NCI-H446 (cell line): ENCODE results near the gene TUBB4B.
A peak's percentile ranks its signal among the peaks of the same experiment; 100 is the strongest.

ENCODE experiments used
- DNase-seq, 2 experiments: peaks; one replicate each; lab custom pipeline; 2025; lab: John Stamatoyannopoulos, UW

The TUBB4B gene

DNA sequence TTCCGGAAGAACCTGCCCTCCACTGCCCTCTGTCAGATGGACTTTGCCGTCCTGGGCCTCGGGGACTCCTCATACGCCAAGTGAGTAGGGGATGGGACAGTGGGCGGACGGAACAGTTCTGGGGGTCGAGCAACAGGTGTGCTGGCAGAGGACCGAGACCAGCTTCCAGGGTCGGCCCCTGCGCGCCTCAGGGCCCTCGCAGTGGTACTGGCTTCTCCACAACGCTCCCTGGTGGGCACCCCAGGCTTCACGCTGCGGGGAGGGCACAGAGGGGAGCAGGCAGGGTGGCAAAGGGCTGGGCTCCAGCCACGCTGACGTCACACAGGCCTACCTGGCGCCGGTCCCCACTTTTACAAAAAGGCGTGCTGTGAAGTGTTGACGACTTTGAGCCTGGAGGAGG is 28.6 kb upstream of the TUBB4B start:
- no peak for DNase-seq

DNA sequence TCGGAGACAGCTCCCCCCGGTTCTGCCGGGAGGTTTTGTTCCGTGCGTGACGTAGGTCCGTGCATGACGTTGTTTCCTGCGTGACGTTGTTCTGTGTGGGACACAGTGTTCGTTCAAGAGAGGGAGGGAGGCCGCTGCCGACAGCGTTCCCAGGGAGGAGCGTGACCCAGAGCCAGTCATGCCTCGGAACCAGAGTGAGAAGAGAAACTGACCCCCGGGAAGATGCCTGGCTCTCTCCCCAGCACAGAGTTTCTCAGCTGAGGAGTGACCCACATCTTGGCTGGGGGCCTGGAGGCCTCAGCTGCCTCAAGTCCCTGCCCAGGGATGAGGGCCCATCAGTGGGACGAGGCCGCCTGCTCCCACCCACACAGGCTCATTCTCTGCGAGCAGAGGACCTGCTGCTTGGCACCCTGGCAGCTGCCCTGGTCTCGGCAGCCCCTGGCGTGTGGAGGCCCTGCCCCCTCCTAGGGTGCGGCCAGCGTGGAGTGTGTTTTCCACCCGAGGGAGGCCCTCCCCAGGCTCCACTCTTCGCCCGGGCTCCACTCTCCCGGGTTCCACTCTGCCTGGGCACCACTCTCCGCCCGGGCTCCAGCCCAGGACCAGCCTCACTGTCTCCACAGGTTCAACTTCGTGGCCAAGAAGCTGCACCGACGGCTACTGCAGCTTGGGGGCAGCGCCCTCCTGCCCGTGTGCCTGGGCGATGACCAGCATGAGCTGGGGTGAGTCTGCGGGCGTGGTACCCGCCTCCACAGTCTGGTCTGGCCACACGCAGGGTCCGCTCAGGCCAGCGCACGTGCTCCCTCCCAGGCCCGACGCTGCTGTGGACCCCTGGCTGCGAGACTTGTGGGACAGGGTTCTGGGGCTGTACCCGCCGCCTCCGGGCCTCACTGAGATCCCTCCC is 27.7 kb upstream of the TUBB4B start:
- DNase-seq: no peak

DNA sequence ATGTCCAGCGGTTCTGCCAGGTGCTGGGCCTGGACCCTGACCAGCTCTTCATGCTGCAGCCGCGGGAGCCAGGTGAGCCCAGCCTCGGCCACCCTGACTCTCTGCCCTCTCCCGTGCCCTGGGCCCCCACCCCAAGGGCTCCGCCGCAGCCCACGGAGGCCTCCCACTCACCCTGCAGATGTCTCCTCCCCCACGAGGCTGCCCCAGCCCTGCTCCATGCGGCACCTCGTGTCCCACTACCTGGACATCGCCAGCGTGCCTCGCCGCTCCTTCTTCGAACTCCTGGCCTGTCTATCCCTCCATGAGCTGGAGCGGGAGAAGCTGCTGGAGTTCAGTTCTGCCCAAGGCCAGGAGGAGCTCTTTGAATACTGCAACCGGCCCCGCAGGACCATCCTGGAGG is 26.5 kb upstream of the TUBB4B start:
- DNase-seq: no peak

DNA sequence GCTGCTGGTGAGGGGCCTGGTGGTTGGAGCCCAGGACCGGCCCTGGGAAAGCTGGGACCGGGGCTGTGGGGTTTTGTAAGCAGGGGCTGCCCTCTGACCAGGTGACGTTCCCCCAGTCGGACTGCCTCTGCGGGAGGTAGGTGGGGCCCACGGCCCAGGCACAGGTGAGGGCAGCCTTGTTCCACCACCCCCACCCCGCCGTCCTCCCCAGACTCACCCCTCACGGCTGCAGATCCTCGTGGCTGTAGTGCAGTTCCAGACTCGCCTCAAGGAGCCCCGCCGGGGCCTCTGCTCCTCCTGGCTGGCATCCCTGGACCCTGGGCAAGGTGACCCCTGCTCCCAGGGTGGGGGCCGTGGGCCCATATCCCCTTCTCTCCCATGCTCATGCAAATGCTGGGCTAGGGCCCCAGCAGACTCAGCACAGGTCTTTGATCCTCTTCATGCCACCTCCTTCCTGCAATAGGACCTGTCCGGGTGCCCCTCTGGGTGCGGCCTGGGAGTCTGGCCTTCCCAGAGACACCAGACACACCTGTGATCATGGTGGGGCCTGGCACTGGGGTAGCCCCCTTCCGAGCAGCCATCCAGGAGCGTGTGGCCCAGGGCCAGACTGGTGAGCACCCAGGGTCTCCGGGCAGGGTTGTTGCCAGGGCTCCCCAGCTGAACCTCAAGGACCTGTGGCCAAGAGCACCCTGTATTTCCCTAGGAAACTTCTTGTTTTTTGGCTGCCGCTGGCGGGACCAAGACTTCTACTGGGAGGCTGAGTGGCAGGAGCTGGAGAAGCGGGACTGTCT is 25.7 kb upstream of the TUBB4B start:
- no peak for DNase-seq

DNA sequence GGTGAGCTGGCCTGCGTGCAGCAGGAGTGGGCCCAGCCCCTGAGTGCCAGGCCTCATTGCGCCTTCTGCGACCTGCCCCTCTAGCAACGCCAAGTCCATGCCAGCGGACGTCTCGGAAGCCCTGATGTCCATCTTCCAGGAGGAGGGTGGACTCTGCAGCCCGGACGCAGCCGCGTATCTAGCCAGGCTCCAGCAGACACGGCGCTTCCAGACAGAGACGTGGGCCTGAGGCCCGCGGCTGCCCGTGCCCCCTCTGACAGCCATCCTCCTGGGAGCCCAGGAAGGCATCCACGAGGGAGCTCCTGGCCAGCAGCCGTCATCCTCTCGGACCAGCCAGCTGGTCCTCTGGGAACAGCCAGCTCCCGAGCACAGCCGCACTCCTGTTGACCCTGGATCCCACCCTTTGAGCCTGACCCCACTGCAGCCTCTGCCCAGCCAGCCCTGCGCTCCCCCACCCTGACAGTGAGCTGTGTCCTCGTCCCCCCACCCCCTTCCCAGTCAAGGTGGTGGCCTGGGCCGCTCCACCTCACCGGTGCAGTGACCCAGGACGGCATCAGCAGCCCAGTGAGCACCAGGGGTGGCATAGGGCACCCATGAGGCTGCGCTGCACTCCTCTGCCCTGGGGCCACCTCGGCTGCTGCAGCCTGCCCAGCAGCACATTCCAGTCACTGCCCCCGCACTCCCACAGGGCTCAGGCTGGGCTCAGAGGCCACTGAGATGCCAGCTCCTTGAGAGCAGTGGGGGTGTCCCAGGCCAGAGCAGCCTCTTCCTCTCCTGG is 24.7 kb upstream of the TUBB4B start:
- DNase-seq: no peak

DNA sequence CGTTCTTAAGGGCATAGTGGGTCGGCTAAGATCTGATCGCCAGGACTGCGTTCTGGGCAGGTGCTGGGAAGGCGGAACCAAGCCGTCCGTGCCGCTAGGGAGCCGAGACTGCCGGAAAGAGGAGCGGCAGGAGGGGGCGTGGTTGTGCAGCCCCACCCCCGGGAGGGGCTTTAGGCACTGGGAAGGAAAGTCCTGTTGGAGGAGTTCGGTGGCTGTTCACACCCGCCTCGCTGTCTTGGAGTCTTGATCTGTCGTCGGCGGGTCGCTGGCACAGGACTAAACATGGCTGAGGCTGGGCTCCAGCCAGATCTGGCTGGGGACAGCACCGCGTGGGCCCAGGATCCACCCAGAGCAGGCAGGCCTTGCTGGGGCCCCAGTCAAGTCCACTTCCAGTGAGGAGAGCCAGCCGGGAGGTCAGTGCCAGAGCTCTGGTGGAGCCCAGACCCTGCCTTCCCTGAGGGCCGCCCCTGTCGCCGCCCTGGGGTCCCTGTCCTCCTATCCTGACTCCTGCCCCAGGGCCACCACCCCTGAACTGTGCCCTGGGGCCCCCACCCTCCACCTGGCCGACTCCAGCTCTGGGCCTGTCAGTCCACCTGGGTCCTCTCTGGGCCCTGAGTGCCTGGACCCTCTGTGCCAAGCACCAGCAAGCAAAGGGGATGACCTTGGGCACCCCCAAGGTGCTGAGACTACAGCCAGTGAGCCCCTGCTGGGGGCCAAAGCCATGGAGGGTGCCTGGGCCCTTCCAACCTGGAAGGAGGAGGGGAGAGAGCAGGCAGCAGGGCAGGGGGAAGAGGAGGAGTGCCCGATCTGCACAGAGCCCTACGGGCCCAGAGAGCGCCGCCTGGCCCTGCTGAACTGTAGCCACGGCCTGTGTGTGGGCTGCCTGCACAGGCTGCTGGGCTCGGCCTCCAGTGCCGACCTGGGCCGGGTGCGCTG is 23.5 kb upstream of the TUBB4B start:
- no peak for DNase-seq

DNA sequence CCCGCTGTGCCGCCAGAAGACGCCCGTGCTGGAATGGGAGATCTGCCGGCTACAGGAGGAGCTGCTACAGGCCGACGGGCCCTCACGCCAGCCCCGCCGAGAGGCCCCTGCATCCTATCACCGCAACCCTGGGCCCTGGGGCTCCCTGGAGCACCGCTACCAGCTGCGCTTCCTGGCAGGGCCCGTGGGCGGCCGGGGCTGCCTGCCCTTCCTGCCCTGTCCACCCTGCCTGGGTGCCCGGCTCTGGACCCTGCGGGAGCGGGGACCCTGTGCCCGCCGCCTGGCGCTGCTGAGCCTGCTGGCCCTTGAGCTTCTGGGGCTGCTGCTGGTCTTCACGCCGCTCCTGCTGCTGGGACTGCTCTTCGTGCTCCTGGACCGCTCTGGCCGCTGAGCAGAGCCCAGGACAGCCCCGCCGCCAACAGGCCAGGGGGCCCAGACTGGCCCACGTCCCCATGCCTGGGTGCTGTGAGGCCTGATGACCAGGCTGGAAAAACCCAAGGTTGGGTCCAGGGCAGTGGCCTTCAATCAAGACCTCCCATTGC is 22.8 kb upstream of the TUBB4B start:
- DNase-seq: no peak

DNA sequence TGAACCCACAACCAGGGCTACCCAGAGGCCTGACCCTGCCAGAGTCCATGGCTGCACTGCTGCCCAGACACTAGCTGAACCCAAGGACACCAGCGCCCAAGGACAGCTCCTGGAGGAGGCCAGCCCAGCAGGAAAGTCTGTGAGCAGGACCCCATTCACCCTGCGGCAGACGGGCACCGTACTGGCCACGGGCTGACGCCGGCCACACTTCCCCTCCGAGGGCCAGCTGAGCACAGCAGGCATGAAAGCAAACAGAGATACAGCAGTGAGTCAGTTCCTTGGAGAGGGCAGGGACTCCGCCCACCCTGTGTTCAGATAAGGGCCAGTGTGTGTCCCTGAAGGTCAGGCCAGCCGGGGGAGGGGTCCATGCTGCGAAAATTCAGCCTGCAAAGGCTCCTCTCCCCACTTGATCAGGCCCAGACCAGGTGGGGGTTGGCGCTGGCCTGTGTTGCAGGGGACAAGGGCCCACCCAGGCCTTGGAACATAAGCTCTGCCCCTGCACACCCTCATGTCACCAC is 22.3 kb upstream of the TUBB4B start:
- DNase-seq: no peak

DNA sequence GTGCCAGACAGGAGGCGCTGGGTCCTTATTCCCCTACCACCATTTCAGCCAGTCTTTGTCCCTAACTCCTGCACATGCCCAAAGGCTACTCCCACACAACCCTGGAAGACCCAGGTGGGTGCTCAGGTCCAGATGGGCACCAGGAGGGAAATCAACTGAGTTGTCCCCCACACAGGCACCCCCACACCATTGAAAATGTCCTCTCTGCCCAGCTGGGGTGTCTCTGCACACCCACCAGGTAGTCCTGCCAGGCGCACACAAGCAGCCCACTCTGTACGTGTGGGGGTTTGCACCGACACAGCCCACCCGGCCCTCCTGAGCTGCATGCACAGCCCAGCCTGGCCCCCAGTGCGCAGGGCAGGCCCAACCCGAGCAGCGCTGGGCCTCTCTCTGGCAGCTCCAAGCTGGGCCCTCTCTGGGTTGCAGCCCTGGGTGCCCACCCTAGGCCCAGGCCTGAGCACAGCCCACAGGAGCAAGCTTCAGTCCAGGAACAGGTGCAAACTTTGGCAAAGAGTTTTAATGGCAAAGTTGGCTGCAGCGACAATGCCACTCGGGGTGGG is 21.2 kb upstream of the TUBB4B start:
- DNase-seq: no peak

DNA sequence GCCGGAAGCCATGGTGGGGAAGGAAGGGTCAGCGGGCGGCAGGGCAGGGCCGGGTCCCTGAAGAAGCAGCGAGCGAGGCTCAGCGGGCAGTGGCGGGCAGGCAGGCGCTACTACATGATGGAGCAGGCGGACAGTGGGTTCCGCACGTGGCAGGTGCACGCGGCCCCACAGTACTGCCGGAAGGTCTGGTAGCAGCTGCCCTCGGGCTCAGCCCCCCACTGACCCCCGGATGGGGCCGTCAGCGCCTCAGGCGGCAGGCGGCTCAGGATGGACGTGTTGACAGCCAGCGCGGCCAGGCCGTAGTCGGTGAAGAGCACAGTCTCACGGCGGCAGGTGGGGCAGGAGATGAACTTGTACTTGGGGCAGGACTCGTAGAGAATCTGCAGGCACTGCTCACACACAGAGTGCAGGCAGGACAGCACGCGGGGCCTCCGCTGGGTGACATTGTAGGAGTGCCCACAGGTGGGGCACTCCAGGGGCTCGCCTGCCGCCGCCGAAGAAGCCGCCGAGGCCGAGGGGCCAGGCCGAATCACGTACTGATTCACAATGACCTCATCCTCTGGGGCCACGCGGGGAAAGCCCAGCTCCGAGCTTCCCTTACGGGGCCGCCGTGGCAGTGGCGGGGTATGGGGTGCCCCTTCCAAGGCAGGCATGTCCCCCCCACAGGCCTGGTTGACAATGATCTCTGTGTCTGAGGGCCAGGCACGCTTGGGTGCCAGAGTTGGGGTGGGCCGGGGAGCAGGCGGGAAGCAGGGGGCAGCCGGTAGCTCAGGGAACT is 20.6 kb upstream of the TUBB4B start:
- DNase-seq: no peak

DNA sequence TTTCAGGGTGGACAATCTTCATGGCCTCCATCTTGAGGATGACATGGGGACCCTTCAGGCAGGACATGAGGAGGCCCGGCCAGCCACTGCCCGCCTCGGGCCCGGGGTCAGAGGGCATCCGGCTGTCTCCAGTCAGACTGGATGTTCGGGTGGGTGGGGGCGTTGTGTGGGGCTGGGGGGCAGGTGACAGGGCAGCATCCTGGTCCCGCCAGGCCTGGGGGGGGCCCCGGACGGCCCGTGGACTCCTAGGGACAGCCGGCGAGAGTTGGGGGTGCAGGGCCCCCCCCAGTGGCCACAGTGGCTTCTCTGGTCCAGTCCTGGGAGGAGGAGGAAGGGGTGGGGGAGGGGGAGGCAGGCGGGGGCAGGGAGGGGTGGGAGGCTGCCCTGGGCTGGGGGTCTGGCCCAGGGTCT is 20.0 kb upstream of the TUBB4B start:
- DNase-seq: no peak

DNA sequence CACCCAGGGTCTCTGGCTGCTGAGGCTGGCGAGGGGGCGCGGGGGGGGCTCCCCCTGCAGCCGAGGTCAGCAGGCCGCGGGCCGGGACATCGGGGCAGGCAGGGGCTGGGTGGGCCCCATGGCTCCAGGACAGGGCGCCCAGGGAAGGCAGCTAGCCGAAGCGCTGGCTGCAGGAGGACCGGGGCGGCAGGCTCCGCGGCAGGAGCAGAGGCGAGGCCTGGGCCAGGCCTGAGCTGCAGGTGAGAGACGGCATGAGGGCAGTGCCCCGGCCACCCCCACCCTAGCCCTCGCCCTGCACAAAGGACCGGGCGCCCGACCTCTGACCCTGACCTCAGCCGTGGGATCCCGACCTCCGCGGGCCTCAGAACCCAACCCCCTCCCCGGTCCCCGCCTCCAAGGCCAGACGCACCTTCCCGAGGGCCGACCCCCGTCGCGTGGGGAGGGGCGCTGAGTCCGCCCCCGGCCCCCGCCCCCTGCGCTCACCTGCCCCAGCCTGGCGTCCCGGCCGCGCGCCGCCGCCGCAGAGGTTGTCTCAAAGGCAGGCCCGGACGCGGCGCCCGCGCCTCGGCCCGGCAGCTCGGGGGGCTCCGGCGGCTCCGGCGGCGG is 19.5 kb upstream of the TUBB4B start:
- DNase-seq: no peak

DNA sequence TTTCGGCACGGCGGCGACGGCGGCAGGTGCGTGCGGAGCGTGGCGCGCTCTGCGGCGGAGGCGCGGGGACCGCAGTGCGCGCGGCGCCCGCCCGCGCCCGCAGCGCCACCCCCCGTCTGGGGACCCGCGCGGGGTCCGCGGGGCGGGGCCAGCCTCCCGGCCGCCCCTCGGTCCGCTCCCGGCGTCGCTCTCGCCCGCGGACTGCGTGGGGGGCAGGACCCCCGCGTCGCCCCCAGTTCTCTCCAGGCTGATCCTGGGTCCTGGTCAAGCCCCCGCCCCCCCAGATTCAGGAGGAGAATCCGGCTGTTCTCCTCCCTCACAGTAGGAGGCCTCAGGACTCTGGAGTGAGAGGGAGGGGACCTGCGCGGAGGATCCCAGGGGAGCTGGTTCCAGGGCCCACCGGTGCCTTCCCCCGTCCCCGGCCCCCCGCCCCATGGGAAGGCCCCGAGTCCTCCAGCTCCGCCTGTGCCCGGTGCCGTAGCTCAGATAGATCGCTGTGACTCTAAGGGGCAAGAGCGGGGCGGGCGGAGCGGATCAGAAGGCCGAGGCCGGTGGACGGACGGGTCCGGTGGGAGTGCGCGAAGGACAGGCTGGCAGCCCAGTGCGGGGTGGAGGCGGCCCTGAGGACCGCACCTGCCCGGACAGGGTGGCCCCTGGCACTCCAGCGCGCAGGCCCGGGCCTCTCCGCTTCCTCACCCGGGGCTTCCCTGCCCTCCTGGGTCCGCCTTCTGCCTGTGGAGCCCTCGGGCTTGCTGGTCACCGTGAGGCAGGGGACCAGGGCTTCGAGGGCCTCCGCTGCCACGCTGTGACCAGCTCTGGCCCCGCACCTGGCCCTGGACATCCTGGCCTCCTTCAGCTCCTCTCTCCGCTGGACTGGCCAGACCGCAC is 18.7 kb upstream of the TUBB4B start, which contains the start of gene RNF208:
TSS of gene RNF208 (minus strand) at position 51 of the 888 bp plus-strand sequence. CDS start 1,028 bp downstream, outside the sequence.
- no peak for DNase-seq

DNA sequence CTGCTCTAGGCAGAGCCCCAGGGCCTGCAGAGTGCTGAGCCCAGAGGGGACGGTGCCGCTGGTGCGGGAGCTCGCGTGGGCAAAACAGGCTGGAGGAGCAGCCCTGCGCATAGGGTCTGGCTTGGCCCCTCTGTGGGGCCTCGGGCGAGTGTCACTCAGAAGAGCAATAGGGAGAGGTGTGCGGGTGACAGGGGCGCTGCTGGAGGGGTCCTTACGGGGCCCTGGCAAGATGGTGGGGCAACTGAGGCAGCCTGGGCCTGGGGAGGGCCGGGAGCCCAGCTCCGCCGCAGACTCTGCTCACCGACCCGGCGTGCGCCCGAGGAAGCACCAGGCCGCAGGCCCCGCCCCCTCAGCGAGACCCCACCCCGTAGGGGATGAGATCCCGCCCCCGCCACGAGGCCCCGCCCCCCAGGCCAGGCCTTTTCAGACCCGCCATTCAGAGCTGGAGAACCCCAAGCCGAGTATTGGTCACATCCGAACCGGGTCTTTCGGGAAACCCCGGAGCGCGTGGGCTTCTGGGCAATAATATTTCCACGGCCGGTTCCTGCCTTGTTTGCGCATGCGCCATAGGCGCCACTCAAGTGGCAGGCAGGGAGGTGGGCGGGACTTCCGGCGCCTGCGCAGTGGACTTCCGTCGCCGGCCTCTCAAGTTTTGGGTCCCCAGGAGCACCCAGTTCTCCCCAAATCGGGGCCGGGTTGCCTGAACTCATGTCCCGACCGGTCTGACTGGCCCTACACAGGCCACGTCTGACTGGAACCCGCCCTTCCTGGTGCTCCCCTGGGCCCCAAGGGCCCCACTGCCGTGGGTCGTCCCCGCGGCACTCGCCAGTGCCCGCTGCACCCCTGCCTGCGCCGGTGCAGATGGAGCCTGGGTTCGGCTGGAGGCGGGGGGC is 17.8 kb upstream of the TUBB4B start:
- peak; percentile 85 to 97 for DNase-seq

DNA sequence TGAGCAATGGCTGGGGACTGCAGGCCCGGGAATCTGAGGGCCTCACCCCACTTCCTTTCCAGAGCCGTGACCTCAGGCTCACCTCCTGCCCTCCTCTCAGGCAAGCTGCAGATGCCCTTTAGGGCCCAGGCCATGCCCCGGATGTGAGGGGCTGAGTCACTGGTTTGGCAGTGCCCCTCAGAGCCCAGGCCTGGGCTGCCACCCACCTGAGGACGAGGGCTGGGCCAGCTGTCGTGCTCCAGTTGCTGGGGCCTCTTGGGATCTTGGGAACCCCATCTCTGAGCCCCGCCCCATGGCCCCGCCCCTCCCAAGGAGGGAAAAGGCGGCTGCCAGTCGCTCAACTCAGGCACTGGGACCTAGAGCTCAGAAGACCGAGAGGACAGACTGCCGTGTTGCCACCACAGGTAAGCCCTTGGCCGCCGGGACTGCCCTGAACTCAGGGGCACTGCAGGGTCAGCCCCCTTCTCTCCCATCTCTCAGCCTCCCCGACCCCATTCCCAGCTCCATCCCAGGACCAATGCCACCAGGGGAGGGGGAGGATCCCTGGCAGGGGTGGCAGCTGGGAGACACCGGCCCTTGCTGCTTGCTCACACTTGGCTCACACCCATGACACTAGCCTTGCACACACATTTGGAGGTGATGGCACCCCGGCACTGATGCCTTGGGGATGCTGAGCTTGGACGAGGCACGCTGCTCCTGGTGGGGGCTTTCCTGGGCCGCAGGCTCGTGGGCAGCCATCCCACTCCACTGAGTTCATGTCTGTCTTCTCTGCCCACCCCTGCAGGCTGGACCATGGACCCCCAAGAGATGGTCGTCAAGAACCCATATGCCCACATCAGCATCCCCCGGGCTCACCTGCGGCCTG is 16.0 kb upstream of the TUBB4B start, which contains the start of gene CYSRT1:
TSS of gene CYSRT1 (plus strand) at position 345 of the 865 bp plus-strand sequence. CDS start at position 793, 448 bp downstream.
- no peak for DNase-seq
